ENCODE measurements around the gene SLC25A19.

Gene SLC25A19

DNA sequence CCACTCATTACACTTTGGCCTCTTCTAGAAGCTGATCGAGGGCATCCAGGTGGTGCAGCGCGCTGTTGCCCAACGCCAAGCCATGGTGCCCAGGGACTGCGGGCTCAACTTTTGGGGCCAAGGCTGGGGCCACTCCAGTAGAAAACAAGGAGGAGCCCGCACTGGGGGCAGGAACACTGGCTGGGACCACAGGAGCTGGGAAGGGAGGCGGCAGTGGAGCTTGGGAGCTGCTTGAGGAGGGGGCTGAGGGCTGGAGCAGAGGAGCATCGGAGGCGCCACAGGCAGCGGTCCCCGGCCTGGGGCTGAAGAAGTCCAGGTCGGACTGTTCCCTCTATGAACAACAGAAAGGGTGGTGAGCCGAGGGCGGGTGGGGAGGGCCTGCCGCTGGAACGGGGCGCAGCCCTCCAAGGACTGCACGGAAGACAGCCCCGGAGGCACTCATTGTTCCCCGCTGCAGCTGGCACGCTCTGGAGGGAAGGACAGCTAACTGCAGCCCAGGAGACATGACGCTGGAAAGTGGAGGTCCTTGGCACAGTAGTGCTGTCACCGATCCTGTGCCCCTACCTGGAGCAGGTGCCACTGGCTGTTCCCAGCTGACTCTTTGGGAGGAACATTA, 49.3 kb downstream of the SLC25A19 start:
- no peak for DNase-seq

GRCh38 chr17:75239214-75239613, 50.0 kb downstream of the SLC25A19 start:
- DNase-seq = no peak

DNA sequence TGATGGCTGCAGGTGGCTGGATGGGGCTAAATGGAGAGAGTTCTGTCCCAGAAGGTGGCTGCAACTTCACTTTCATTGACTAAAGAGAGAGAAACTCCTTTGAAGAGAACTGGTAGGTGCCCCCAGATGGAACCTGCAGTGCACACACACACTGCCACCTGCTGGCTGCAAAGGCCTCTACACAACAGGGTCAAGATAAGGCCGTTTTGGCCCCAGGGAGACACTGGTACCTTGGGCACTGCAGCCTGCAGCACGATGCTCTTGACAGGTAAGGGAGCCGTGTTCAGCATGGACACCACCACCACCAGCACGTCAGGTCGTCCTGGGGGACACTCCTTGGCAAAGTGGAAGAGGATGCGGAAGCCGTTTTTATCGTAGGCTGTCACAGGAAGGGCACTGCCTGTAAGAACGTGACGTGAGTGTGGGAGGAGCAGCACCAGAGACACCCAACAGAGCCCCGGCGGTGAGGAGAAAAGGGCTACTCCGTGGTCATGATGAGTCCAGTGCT, 50.5 kb downstream of the SLC25A19 start:
- peak; percentile 54 for DNase-seq

GRCh38 chr17:75238020-75238580, 51.1 kb downstream of the SLC25A19 start:
- DNase-seq = no peak

DNA sequence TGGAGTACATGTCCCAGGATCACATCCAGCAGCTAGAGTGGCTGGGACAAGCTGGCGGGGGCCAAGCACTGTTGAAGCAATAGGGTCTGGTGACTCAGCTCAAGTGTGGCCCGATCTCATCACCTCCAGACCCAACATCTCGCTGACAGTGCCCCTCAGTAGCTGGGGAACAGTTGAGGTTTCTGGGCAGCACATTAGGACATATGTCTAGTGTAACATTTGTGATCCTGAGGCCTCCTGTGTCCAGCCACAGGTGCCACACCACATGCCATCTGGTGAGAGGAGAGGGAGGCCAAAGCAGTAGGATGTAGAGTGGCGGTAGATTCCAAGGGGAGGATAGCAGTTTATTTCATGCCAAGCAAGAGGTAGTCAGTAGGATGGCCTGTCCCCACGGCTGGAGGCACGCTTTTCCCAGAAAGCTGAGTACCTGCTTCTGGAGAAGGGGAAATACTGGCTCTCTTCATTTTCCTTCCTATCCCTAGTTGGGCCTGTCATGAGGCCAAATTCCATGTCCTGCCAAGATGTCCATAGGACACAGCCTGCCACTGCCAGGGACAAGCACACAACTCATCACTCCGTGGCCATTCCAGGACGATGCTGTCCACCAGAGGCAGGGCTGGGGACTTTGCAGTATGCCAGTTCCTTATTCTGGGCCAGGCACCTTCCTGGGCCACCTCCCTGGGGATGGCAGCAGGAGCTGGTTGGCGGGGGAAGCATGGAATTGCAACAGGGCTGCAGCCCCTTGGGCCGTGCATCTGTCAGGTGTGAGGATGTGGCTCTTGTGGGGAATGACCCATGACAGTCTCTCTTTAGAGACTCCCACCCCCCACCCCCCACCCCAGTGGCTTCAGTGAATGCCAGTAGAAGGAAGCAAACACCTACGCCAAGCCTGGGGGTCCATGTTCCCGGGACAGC, 51.9 kb downstream of the SLC25A19 start:
- no peak for DNase-seq

GRCh38 chr17:75232786-75233185, 56.4 kb downstream of the SLC25A19 start:
- no peak for DNase-seq

- no peak for DNase-seq
These were observed 57.3 kb downstream of the SLC25A19 start for GRCh38 chr17:75231741-75232464.

DNA sequence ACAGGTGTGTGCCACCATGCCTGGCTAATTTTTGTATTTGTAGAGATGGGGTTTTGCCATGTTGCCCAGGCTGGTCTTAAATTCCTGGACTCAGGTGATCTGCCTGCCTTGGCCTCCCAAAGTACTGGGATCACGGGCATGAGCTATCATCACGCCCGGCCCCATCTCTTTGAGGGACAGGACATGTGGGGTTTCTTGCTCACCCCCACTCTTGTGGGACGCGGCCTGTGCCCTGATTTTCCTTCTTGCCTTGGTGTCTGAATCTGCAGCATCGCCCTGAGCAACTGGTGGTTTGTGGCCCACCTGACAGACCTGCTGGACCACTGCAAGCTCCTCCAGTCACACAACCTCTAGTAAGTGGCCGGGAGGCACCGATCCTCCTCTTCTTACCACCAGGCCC, 58.2 kb downstream of the SLC25A19 start:
- no peak for DNase-seq

- no peak for DNase-seq
These were observed 60.4 kb downstream of the SLC25A19 start for GRCh38 chr17:75228847-75229246.

GRCh38 chr17:75228305-75228704, 60.9 kb downstream of the SLC25A19 start:
- no peak for DNase-seq

DNA sequence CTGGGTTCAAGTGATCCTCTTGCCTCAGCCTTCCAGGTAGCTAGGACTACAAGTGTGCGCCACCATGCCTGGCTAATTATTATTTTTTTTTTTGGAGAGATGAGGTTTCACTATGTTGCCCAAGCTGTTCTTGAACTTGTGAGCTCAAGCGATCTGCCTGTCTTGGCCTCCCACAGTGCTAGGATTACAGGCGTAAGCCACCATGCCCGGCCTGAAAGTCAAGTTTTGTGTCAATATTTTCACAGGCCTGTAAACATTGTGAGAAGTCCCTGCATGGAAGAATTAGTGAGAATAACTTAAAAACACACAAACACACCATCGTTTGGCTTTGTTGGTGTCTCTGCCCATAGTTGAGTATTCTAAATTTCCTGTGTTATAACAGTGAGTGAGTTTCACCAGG, 61.5 kb downstream of the SLC25A19 start:
- no peak for DNase-seq

DNA sequence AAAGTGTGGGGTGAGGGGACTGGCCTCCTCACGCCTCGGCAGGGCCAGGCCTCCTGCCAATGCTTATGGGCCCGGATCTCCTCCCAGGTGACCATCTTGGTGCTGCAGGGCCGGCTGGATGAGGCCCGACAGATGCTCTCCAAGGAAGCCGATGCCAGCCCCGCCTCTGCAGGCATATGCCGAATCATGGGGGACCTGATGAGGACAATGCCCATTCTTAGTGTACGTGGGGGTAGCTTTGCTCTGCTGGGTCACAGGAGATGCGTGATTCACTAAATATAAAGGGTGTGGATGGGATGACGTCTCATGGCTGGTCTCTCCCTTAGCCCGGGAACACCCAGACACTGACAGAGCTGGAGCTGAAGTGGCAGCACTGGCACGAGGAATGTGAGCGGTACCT, 64.2 kb downstream of the SLC25A19 start:
- no peak for DNase-seq

All from fibroblast of skin of right quadriceps (primary cell).